ENCODE measurements around the gene DIP2C.
"Not testable (repeated sequence)": the region's sequence is repeated elsewhere in the genome, so short reads cannot be mapped to it uniquely, and the experiment has no call there.

Gene DIP2C

DNA sequence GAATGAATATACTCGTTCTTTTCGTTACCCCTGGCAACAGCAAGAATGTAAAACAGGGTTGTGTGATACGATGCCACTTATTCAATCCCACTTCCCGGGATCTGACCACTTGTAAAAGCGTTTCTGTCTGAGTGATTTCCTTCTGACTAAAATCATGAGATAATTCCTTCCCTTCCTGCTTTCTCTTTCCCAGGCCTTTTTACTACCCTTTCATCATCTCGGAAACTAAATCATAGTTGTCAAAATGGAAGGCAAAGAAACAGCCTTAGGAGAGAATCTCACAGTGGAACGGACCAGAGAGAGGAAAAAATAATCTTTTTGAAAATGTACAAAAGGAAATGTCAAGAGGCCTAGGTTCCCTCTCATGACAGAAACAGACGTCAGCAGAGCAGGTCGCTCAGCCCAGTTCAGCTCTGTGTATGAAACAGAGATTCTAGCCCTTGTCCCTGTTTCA lies 29.8 kb downstream of the DIP2C start:
- peak; percentile 22 for DNase-seq

DNA sequence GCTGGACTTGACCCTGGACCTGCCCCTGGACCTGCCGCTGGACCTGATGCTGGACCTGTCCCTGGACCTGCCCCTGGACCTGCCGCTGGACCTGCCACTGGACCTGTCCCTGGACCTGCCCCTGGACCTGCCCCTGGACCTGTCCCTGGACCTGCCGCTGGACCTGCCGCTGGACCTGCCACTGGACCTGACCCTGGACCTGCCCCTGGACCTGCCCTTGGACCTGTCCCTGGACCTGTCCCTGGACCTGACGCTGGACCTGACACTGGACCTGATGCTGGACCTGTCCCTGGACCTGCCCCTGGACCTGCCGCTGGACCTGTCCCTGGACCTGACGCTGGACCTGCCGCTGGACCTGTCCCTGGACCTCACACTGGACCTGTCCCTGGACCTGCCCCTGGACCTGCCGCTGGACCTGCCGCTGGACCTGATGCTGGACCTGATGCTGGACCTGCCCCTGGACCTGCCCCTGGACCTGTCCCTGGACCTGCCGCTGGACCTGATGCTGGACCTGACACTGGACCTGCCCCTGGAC lies 31.6 kb downstream of the DIP2C start:
- DNase-seq, result not testable (repeated sequence)

DNA sequence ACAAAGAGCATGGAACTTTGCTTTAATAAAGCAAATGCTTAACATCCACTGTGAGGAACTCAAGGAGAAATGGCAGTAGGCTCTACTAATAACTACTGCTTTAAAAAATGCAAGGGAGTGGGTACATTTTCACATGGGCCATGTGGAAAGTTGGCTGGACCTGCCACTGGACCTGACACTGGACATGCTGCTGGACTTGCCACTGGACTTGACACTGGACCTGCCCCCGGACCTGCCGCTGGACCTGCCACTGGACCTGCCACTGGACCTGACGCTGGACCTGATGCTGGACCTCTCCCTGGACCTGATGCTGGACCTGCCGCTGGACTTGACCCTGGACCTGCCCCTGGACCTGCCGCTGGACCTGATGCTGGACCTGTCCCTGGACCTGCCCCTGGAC lies 32.6 kb downstream of the DIP2C start:
- no peak for DNase-seq

DNA sequence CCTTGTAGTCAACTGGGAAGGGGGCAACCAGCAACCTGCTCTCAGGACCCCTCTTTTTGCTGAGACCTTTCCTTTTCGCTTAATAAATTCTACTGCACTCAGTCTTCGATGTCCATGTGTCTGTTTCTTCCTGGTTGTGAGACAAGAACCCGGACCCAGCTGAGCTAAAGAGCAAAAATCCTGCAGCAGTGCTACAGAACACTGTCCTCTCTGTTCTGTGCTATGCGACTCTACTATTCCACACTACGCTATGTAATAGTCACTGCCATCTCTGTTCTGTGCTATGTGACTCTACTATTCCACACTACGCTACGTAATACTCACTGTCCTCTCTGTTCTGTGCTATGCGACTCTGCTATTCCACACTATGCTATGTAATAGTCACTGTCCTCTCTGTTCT lies 34.3 kb downstream of the DIP2C start:
- DNase-seq, result no peak

DNA sequence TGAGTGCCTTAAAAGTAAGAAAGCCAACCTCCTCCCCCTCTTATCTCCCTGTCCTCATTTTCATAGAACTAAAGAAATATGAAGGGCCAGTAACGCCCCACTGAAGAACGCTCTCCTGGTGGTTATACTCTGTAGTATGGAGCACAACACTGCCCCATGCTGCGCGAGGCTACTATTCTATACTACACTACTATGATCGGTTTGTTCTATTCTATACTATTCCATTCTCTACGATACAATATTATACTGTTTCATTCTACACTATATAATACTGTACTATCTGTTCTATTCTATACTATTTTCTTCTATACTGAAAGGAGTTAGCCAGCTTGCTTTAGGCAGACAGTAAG lies 34.8 kb downstream of the DIP2C start:
- DNase-seq, result no peak

DNA sequence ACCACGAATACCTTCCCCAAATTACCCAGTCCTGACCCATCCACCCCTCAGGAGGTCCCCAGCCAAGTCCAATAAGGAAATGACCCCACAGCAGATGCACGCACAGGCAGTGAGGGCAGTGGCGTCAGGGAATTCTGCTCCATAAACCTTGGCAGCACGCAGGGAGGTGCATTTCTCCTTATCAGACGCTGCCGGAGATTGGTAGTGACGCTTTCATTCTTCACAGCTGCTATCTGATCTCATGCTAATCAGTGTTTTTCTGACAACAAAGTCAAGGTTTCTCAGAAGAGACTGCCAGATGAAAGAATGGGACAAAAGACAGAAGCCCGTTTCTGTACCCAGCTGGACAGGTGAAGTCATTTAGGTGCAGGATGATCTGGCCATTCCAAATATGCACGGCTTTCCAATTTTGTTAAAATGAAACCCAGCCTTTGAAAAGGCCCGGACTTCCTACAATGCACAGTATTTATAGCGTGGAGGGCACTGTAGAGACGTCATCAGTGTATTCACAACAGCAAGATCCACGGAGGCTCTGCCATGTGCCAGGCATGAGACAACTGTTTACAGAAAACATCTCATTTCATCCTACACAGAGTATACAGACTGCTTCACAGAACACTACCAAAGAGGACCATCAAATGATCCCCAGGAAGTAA lies 35.3 kb downstream of the DIP2C start:
- DNase-seq, result no peak

DNA sequence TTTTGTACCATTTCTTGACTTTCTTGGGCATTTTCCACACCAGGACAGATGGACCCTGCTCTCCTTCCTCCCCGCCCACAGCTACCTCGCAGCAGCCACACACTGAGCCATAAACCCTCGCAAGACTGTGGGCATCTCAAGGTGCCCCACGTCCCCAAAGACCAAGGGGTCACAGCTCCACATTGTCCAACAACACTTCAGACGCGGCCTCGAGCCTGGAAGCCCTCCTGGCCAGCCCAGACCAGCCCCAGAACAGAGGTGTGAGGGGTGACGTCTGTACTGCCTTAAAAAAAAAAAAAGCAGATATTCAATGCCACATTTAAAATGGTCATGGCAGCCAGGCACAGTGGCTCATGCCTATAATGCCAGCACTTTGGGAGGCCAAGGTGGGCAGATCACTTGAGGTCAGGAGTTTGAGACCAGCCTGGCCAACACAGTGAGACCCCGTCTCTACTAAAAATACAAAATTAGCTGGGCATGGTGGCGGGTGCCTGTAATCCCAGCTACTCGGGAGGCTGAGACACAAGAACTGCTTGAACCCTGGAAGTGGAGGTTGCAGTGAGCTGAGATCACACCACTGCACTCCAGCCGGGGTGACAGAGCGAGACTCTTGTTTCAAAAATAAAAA lies 36.5 kb downstream of the DIP2C start:
- DNase-seq, result not testable (repeated sequence)

DNA sequence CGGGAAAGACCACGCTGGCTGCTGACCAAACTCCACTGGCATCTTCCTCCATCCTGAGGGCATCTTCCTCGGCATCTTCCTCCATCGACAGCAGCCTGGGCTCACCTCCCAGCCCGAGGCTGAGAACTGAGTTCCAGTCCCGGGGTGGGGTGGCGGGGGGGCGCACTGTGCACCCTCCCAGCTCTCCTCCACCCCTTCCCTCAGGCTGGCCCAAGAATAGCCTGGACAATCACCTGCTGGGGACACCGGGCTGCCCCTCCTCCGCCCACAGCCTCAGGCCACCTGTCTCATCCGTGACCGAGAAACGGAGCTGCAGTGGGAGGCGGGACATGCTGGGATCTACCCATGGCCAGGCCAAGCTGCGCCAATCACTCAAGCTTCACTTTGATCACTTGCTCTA lies 37.2 kb downstream of the DIP2C start:
- DNase-seq, result no peak

DNA sequence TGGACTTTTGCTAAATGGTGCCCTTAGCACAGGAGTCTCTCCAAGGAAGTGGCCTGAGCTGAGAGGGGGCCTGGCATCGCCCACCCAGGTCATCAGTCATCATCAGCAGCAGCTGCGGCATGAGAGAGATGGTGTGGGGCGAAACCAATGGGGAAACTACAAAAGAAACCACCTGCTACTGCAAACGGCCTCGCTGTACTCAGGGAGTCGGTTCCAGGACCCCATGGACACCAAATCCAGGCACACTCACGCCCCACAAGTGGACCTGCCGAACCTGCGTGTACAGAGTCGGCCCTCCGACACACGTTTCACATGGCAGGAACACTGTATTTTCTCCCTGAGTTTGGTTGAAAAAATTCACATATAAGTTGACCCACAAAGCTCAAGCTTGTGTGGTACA lies 37.8 kb downstream of the DIP2C start:
- no peak for DNase-seq

DNA sequence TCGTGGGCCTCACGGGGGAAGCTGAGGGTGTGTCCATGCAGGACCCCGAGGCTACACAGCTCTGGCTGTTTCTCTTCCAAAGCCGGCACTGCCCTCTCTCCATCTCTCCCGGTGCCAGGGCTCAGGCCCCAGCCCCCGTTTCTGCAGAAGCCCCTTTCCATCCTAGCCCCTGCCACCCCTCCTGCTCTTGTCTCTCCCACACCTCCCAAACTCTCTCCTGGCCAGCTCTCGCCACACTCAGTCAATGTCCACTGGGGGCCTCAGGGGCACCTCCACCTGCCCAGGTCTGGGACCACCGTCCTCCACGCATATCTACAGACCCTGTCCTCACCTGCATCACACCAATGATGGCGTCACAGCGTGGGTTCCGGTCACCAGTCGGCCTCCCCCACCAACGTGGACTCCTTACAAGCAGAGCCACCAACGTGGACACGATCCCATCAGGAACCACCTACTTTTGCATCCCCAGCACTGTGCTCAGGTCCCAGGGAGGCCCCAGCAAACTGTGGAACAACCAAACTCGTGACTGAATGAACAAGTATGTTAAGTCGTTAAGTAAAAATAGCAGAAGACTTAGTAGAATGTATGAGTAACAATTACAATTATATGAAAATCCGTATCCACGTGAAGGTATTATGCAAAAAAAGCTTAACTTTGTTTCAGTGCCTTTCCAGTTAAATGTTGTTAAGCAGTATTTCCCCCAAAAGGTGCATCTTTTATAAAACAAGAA lies 38.4 kb downstream of the DIP2C start:
- no peak for DNase-seq

DNA sequence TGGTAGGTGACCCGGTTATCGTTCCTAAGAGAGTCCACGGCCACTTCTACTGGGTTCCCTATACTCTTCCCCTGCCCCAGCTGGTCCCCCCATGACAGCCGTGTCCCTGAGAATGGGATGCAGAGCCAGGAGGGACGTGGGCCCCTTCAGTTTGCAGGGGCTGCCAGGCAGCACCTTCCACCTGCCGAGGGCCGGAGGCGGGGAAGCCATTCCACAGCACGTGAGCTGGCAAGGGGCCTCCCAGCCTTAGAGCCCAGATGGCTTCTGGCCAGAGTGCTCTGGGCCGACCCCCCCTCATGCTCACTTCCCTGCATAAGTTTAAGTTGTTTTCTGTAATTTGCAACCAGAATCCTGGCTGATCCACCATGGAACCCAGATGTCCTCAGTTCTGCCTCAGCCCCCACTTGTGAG lies 39.0 kb downstream of the DIP2C start:
- DNase-seq, result no peak

DNA sequence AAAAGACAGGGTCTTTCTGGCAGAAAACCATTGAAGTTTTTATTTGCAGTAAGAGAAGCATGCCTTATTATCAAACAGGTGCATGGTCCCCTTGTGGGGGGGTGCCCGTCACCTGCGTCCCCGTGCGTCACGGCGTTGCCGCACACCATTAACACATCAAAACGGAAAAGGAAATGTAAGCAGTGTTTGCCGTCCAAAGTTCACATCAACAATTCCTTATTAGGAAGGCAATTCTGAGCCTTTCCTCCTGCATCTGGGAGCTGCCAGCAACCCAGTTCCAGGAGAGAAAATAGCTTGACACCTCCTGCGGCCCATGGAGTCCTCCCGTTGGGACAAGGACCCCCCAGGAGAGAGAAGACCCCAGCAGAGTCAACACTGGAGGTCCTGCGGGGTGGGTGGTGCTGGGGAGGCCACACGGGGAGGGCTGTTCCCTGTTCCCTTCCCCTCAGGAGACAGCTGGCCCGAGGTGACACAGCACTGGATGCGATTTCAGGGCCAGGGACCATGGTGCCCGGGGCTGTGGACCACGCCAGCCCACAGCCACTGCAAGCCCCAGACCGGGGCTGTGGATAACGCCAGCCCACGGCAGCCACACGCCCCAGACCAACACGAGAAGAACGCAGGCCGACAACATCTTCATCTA lies 39.5 kb downstream of the DIP2C start:
- peak; percentile 17 for DNase-seq

DNA sequence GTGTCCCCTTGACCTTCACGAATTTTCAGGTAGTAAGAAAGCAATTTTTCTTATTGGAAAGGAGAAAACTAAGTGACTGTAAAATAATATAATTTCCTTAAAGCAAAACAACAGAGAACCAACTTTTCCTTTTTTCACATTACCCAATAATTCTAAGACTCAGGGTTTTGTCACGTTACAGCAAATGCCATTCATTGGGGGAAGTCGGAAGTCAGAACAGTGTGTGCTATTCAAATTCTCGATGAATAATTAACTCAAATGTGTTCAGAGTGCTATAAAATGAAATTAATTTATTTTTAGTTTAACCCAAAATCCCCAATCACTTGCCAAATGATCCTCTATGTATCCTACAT lies 40.0 kb downstream of the DIP2C start:
- DNase-seq, result no peak

DNA sequence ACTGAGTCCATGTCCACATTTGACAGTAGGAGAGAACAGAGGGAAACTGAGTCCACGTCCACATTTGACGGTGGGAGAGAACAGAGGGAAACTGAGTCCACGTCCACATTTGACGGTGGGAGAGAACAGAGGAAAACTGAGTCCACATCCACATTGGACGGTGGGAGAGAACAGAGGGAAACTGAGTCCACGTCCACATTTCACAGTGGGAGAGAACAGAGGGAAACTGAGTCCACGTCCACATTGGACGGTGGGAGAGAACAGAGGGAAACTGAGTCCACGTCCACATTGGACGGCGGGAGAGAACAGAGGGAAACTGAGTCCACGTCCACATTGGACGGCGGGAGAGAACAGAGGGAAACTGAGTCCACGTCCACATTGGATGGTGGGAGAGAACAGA lies 42.4 kb downstream of the DIP2C start:
- not testable (repeated sequence) for DNase-seq

DNA sequence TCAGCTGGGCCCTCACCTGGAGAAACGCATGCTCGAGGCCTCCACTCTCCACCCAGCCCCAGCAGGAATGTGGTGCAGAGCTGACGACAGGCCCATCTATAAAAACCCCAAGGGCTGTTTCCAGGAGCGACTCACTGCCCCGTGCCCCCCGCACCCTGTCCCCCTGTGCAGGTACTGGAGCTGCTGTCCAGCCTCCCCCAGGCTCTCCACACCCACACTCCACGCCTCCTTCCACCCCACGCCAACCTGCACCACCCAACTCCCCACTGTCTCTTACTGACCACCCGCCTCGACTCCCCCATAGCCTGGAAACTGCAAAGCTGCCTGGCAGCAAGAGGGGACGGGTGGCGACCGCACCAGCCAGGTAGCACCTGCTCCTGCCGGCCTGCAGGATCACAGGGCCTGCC lies 43.3 kb downstream of the DIP2C start:
- DNase-seq, result no peak

DNA sequence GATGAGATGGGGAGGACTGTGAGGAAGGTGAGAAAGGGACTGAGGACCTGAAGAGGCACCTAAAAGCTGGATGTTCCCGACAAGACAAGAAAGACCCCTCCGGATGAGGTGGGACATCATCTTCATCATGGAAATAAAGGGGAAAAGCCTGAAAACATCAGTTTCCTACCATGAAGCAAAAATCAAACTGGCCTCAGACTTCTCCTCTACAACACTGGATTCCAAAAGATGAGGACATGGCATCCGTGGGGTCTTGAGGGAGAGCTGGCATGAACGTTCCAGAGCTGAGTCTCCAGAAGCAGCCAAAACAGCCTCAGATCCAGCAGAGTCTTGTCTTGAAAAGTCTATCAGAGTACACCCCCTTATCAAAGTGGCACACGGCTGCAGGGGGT lies 44.5 kb downstream of the DIP2C start:
- DNase-seq, result no peak

DNA sequence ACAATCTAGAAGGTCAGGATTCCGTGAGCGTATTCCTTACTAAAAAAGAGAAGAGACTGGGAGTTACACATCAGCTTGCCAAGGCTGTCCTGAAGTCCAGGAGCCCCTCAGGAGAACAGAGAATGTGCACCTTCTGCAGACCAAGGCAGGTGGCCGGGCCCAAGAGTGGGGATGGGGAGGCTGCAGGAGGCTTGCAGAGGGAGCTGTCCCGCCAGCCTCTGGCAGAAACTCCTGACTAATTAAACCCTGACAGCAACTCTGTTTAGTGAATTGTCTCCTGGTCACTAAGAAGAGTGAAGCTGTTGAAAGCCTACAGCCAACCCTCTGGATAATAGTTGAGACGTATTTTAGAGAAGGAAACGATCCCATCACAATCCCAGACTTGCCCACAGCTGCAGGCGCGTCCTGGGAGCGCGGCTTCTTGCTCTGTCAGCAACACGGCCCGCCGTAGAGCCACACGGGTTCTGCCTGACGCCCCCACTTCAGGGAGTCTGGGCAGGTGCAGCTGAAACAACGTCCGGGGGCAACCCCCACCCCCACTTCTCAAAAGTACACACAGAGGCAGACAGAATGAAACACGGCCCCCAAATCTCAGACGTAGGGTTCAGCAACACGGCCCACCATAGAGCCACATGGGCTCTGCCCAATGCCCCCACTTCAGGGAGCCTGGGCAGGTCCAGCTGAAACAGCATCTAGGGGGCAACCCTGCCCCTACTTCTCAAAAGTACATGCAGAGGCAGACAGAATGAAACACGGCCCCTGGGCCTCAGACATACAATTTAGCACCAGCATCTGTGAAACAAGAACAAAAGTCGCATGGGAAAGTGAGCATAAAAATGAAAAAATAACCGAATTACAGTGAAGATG lies 45.2 kb downstream of the DIP2C start:
- no peak for DNase-seq

DNA sequence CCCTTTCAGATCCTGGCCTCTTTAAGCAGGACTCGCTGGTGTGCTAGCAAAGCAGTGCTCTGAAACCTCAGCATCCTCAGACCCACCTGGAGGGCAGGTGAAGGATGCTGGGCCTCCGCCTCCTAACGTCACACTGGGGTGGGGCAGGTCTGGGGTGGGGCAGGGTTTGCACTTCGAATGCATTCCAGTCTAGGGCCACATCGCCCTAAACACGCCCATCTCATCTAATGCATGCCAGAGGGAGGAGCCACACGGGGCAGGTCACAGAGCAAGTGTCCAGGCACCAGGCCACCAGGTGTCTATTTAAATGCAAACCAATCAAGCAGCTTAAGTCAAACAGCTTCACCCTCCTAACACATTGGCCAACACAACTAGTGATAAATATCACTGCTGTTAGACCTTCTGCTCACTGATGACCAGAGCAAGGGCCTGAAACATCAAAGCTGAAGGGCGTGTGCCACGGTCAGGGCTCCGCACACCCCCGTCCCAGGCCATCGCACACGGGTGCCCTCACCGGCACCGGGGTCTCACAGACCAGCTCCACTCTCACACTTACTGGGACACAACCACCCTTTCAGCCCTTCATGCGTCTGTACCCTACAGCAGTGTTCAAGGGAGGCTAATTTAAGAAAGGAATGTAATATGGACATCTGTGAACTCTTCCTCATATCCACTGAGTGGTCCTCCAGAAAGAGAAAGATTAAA lies 47.1 kb downstream of the DIP2C start:
- DNase-seq, result no peak

DNA sequence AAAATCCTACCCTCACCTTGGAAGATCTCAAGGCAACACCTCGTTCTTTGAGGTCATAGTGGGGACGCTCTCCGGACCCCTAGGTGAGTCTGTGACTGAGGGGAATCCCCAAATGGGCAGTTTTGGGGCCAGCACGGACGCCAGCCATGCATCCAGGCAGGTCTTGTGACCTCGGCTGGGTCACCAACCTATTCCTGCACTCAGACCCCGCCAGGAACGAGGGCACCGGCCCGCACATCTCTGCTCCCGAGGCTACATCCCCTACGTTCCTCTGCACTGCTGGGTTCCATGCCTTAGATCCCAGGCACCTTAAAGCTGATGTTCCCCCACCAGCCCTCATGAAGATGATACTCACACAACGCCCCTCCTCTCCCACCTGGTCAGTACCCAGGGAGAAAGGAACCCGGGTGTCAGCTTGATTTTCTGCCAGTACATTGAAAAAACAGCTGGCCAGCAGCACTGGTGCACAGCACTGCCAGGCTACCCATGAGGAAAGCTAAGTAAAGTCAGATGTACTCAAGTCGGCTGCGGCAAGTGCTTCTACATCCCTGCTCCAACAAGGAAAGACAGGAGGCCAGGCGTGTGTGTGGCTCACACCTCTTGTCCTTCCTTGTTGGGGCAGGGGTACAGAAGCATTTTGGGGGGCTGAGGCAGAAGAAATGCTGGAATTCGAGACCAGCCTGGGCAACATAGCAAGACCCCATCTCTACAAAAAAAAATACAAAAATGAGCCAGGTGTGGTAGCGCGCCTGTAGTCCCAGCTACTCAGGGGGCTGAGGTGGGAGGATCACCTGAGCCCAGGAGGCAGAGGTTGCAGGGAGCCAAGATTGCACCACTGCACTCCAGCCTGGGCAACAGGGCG lies 48.1 kb downstream of the DIP2C start:
- DNase-seq, result no peak

DNA sequence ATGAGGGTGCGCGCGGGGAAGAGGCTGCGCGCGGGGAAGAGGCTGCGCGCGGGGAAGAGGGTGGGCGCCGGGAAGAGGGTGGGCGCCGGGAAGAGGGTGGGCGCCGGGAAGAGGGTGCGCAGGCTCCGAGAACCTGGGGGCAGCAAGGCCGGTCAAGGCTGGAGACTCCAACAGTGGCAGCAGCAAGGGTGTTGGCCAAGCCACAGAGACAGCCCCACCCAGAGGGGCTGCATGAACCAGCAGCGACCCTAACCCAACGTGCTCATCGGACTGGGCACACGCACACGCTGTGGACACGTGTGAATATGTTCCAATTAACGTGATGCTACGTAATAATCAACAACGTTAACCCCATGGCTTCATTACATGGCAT lies 48.8 kb downstream of the DIP2C start:
- no peak for DNase-seq

Measured in DMS79 treated with DMSO at 0.1 percent for 48 hours (cell line).